ELR (cell line): ENCODE results near the gene SLC41A2.
A peak's percentile ranks its signal among the peaks of the same experiment; 100 is the strongest.
"Not testable (repeated sequence)": the region's sequence is repeated elsewhere in the genome, so short reads cannot be mapped to it uniquely, and the experiment has no call there.

Experiments
- DNase-seq: peaks from one replicate; pipeline ENCODE4 v3.0.0-alpha.2; 2015; ENCODE audit warnings: low read depth

Gene SLC41A2

DNA sequence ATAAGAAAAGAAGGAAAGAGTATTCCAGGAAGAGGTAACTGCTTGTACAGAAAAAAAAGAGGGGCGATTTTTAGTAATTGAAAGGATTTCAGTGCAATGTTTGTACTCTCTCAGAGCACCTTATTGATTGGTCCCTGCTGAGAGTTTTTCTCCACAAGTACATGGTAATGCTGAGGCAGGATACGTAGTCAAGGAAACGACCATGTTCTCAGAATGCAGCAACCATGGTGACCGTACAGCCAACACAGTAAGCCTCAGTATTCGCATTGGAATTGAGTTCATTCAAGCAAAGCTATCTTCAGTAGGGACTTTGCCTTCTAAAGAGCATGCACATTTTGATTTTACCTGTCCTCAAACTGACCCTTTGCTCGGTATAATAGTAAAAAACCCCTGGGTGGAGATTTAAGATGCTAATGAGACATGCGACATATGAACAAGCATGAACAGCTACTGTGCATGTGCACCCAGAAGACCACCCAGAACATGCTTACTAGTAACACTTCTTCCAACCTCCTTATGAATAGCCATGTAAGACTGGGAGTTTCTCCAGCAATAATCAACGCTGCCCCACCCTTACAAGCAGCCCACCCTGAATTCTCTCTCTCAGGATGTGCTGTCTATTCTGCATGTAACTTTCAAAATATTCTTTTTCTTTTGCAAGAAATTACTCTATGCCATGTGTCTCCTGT is 6.2 kb upstream of the SLC41A2 start:
- DNase-seq = no peak

DNA sequence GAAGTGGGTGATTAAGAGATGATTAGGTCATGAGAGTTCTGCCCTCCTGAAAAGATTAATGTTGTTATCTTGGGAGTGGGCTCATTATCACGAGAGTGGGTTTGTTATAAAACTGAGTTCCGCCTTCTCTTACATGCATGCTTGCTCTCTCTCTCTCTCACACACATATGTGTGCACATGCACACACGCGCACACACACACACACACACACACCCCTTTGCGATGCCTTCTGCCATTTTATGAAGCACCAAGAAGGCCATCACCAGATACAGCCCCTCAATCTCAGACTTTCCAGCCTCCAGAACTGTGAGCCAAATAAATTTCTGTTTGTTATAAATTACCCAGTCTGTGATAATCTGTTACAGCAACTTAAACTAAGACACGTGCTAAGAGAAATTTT is 5.7 kb upstream of the SLC41A2 start:
- no peak for DNase-seq

DNA sequence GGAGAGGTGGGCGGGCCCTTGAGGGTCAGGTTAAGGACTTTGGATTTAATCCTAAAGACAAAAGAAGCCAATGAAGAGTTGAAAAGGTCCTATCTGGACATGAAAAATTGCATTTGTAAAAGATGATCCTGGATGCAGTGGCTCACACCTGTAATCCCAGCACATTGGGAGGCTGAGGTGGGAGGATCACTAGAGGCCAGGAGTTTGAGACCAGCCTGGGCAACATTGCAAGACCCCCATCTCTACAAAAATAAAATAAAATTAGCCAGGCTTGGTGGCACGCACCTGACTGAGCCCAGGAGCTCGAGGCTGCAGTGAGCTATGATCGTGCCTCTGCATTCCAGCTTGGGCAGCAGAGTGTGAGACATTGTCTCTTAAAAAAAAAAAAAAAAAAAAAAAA is 2.4 kb upstream of the SLC41A2 start:
- DNase-seq = no peak

DNA sequence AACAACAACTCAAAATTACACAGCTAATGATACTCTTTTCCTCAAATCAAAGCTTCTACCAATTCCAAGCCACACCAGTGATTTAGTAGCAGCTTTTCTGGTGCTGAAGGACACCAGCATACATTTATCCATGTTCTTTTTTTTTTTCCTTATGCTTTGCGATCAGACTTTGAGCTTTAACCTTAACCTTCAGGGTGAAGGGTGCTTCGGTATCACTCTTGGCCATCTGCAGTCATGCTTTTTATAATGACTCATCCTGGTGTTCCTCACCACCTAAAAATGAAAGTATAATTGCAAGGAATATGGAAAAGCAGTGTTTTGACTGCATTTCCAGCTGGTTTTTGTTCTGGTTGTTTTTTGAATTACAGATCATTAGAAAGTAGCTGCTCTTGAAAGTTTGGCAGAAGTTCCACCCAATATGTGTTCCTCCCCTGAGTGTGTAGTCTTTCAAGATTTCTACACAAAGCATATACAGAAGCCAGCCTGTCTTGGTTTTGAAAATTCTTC is 1.3 kb upstream of the SLC41A2 start:
- peak; percentile 76 for DNase-seq

DNA sequence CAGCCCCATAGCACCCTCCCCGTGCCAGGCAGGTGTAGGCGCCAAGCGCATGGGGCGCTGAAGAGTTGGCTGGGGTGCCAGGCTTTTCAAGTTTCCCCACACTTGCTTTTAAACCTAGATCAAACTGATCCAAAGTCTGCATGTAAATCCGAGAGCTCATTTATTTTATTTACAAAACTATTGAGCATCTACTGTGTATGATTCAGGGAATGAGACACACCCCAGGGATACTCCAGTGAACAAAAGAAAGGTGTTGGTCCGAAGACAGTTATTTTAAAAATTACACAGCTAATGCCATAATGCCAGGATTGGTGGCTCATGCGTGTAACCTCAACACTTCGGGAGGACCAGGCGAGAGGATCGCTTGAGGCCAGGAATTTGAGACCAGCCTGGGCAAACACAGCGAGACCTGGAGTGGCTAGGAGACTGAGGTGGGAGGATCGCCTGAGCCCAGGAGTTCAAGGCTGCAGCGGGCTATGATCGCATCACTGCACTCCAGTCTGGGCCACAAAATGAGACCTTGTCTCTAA is 780 bp upstream of the SLC41A2 start:
- DNase-seq = no peak

DNA sequence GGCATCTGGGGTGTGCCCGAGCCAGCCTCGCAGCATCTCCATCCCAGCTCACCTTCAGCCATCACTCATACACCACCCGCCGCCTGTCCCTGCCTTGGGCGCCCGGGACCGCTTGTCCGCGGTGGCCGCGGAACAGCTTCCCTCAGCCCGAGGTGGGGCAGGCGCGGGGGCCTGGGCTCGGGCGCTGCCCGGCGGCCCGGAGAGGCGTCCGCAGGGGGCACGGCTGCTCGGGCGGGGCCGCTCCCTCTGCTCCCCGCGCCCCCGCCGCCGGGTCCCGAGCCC is 430 bp downstream of the SLC41A2 start:
- DNase-seq = peak; percentile 37

DNA sequence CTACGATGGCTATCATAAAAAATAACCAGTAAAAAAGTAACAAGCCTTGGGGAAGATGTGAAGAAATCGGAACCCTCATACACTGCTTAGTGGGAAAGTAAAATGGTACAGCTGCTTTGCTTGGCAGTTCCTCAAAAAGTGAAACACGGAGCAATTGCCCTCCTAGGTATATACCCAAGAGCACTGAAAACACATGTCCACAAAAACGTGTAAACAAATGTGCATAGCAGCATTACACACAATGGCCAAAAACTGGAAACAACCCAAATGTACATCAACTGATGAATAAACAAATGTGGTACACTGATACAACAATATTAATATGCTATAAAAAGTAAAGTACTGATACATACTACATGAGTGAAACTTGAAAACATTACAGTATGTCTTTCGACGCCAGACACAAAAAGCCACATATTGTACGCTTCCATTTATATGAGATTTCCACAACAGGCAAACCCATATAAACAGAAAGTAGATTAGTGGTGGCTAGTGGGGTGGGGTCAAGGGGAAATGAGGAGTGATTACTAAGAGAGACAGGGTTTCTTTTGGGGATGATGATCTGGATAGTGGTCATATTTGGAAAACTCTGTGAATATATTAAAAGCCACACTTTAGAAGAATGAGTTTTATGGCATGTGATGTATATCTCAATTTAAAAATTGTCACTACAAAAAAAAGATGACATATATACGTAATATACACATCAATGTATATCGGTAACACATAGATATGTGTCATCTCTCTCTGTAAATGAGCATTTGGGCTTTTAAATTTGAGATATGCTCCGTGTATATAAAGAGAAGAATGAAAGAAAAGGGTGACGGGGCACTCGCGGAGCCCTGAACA is 996 bp downstream of the SLC41A2 start:
- peak; percentile 15 for DNase-seq

DNA sequence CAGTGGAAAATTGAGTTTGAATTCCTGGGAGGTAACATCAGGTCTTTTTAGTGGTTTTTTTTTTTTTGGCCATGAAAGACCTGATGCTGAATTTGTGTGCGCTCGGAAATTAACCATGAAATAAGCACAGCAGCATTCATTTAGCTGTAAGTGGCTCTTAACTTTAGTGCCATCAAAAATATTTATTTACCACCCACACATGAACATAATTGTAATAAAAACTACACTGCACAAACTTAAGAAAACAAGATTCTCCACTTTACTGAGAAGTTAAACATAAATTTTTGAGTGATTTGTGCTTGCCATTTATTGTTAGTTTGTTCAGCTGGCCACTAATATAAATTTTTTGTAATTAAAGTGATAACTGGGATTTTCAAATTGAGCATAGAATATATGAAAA is 2.4 kb downstream of the SLC41A2 start:
- DNase-seq = no peak

DNA sequence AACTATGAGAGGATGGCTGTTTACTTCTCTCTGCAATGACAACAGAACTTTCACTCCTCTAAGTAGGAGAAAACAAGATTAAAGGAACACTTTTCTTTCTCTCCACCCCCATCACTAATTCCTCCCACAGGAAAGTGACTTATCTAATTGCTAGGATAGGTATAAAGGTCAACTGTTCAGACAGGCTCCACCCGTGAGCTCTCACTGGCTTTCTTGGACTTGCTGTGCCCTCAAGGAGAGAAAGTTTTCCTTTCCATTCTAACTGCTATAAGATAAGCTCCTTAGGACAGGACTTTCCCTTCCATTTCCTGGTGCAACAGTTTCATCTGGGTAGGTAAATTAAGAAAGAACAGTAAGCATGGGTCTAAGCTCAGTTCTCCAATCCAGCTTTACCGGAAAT is 4.8 kb downstream of the SLC41A2 start:
- peak; percentile 17 for DNase-seq

DNA sequence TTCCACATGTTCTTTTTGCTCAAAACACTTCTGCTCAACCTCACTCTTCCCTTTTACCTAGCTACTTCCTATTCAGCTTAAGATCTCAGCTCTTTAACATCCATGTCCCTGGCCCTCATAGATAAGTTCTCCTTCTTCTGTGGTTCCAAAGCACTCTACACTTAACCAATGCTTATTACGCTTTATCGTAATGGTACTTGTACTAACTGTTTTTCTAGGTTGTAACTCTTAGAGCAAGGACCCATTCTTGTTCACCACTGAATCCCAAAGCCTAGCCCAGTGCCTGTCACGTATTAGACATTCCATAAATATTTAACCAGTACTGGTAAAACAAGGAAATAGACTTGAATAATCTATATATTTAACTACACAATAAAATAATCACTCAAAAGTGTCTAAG is 5.3 kb downstream of the SLC41A2 start:
- no peak for DNase-seq

DNA sequence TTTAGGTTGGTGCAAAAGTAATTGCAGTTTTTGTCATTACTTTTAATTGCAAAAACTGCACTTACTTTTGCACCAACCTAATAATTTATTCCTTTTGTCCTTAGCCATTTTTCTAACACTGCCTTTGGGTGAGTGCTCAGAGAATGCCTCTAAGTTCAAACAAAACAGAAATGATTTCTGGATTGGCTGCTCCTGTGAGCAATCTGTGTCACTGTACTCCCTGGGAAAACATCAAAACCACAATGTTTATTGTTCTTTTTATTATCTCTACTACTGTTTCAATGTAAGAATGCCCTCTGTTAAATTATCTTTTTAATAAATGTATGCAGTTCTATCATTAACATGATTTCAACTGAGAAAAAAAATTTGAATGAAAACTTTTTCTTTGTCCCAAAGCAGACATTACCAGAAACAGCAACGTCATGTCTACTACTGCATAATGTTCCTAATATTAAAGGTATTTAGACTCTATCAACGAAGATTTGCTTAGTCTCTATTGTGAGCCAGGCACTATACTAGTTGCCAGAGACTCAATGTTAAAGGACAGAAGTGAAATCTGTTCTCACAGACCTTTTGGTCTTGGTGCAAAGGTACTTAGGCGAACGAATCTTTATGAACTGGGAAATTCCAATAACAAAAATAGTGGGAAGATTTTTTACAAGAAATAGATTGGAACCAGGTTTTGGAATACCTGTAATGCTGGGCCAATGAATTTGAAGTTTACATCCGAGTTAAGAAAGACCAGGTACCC is 6.2 kb downstream of the SLC41A2 start:
- peak; percentile 56 for DNase-seq

DNA sequence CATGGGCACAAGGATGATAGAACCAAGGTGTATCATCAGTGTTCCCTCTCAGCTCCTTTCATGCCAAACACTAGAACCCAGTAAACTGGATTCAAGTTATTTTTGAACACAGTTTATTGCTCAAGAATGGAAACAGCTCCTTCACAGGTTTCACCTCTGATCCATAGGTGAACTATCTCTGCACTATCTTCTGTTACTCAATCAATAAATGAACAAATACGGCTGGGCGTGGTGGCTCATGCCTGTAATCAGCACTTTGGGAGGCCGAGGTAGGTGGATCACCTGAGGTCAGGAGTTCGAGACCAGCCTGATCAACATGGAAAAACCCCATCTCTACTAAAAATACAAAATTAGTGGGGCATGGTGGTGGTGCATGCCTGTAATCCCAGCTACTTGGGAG is 9.4 kb downstream of the SLC41A2 start:
- DNase-seq = not testable (repeated sequence)

DNA sequence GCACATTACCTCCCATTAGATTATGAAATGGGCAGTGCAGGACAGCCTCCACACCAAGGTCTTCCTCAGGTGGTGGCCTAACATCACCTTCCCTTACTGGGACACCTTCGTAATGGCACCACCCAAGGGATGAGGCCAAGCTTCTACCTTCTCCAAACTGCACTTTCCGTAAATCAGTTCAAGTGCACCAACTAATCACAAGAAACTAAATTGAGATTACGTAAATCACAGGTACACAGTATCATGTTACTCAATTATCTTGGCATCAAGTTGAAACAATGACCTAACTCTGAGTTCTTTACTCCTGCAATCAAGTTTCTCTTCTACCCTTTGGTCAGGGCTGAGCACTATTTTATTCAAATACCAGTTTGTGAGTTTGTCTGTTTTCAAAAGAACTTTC is 13.8 kb downstream of the SLC41A2 start:
- no peak for DNase-seq

DNA sequence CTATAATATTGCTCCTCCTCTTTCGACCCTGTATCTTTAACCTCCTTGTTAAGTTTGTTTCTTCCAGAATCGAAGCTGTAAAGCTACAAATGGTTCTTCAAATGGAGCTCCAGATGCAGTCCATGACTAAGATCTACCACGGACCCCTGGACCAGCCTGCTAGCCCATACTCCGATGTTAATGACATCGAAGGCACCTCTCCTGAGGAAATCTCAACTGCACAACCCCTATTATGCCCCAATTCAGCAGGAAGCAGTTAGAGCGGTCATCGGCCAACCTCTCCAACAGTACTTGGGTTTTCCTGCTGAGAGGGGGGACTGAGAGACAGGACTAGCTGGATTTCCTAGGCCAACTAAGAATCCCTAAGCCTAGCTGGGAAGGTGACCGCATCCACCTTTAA is 14.7 kb downstream of the SLC41A2 start:
- not testable (repeated sequence) for DNase-seq

DNA sequence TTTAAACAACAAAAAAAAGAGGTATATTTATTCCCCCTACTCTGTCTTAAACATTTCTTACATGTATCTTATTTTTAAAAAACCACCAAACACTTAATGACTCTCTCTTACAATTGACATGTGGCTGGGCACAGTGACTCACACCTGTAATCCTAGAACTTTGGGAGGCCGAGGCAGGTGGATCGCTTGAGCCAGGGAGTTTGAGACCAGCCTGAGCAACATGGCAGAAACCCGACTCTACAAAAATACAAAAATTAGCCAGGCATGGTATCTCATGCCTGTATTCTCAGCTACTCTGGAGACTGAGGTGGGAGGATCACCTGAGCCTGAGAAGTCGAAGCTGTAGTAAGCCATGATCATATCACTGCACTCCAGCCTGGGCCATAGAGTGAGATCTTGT is 16.0 kb downstream of the SLC41A2 start:
- DNase-seq = no peak

DNA sequence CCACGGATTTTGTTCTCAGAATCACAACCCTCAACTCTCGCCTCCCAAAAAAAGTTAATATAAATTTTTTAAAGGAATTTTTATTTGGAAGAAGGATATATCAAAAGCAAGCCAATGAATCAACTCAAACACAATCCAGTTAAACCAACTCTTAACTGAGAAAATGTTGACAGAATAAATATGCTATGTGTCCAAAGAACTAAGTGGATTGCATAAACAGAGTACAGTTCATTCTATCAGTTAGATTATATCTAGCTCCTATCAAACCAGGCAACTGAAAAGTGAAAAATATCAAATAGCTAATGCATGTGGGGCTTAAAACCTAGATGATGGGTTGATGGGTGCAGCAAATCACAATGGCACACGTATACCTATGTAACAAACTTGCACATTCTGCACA is 16.6 kb downstream of the SLC41A2 start:
- DNase-seq = no peak

DNA sequence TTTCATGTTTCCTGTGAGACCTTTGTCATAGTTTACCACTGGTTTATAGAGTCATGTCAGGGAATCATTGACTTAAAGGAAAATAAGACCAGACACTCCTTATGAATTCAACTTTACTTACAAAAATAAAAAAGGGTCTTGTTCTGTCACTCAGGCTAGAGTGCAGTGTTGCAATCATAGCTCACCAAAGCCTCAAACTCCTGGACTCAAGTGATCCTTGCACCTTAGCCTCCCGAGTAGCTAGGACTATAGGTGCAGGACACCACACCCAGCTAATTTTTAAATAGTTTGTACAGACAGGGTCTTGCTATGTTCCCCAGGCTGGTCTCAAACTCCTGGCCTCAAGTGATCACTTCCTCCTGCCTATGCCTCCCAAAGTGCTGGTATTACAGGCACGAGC is 19.0 kb downstream of the SLC41A2 start:
- no peak for DNase-seq

DNA sequence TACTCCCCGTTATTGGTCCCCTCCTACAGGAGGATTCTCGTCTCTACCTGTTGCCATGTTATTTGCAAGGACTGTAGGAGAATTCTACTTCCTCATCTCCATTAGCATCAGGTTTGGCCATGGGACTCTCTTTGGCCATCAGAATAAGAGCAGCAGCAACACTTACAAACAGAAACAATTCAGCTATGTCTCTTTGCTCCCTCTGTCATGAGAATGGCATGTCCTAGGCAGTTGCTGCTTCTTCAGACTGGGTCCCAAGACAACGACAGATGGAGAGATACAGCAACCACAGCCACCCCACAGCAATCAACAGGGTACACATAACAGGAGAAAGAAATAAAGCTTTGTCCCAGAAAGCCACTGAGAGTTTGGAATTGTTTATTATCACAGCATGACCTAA is 19.7 kb downstream of the SLC41A2 start:
- no peak for DNase-seq

DNA sequence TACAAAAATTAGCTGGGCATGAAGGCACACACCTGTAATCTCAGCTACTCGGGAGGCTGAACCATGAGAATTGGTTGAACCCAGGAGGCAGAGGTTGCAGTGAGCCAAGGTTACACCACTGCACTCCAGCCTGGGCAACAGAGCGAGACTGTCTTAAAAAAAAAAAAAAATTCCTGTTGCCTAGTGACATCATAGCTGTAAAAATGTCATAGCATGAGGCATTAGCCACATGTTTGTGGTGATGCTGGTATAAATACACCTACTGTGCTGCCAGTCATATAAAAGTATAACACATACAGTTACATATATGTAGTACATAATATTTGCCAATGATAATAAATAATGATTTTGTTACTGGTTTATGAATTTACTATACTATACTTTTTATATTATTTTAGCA is 22.2 kb downstream of the SLC41A2 start:
- DNase-seq = no peak

DNA sequence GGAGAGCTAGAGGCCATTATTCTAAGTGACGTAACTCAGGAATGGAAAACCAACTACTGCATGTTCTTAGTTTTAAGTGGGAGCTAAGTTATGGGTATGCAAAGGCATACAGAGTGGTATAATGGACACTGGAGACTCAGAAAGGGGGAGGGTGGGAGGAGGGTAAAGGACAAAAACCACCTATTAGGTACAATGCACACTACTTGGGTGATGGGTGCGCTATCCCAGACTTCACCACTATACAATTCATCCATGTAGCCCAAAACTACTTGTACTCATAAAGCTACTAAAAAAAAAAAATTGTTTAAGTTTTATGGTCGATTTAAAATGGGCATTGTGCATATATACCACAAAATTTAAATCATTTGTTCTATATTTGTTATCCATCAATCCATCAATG is 24.3 kb downstream of the SLC41A2 start:
- DNase-seq = no peak

DNA sequence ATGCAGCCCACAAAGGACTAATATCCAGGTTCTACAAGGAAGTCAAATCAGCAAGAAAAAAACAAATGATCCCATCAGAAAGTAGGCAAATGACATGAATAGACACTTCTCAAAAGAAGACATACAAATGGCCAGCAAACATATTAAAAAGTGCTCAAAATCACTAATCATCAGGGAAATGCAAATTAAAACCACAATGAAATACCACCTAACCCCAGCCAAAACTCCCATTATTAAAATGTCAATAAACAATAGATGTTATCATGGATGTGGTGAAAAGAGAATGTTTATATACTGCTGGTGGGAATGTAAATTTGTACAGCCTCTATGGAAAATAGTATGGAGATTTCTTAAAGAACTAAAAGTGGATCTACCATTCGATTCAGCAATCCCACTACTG is 25.0 kb downstream of the SLC41A2 start:
- DNase-seq = no peak

DNA sequence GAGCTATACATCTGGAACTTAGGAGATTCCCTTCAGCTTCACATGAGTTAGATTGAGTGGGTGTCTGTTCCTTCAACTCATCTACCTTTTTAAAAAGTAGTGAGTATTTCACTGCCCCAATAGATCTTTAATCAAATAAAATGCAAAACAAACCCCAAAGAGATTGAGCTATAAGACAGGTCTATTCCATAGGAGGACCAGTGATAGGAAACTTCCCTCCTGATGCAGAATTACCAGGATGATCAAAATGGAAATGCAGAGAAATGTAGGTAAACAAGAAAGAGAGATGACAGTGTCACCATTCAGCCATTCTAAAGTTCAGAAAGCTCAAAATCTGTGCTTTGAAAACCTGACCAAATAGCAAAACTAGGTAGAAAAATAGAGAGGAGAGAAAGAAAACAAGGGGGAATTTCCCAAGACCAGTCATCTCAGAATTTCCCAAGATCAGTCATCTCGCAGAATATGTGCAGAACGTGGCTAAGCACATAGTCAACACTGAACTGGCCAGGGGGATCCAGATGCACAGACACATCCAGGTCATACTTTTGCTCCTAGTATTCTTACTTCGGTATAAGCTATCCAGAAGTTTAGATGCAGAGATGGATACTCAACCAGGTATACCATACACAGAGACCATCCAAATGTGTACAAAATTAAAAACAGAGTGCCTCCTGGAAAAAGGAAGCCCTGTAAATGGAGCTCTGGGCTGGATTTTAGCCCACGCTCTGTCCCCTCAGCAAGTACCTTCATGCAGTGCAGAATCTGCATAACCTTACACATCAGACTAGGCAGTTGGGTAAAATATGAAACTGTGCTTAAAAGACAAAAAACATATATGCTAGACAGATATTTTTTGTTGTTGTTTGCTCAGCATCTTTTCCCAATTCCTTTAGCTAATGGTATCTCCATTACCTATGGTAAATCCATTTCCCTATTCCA is 27.4 kb downstream of the SLC41A2 start:
- peak; percentile 86 for DNase-seq
